Umbilical cord (tissue), 2 donors: ENCODE data around the gene LTBP3. TPM values are rescaled to one million over a fixed set of nuclear protein-coding genes. Genes with fewer than 3 reads are reported as not detected.

Source experiments
- DNase-seq: peaks from one replicate; pipeline ENCODE4 v3.0.0-alpha.2; 2015; ENCODE audit warnings: low spot score
- total RNA-seq: library from RNA; depleted of rRNA; stranded (reverse); fragments of >200 nt; gene quantifications from one replicate; pipeline ENCODE4 v1.2.3, GENCODE V29; 2014; ENCODE audit warnings: low replicate concordance; ENCODE audit not compliant: insufficient read depth

Gene LTBP3
- total RNA-seq, 1 donor from 2014 or later, result 116 TPM

- no peak for DNase-seq
These were observed 3.9 kb downstream of the LTBP3 start for GRCh38 chr11:65554057-65554818.

DNA sequence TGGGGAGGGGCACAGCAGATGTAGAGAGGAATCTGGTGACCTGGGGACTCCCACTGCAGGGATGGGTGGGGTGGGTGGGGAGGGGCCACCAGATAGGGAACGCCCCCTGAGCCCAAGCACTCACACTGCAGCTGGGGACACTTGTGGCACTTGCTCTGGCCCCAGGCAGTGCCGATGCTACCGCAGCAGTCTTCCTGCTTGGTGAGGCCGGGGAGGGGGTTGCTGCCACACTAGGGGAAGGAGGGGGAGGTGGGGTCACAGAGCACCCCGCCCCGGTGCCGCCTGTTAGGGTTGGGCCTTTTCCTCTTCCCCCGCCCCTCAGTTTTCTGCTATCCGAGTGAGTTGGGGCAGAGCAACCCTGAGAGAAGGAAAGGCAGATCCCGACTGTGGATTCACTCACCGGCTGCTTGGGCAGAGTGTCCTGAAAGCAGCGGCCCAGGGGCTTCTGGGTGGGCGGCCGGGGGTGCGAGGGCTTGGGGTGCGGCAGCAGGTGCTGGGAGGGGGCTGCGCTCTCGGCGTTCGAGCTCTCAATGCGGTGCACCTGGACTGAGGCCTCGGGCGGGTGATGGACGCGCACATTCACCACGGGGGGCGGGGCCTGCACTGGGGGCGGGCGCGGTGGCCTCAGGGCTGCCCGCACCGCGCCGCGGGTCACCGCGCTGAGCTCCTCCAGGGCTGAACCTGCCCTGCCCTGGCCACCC, 4.7 kb downstream of the LTBP3 start:
- DNase-seq, result no peak

DNA sequence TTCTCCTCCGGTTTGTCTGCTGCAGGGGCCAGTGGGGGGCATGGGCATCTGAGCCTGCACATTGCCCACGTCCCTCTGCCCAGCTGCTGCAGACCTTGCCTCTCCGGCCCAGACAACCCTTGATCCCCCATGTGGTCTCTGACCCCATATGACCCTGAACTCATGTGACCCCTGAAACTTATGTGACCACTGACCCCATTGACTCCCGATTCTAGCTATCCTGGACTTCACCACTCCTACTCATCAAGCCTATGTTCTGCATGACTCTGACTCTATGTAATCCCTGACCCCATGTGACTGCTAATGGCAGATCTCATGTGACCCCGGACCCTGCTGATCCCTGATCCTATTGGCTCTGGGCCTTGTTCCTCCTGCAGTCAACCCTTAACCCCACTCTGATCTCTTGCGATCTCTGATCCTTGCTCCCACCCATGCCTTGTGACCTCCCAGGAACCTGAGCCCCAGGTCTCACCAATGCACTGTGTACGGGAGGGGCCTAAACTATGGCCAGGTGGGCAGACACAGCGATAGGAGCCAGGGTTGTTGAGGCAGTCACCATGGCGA, 5.7 kb downstream of the LTBP3 start:
- DNase-seq, result no peak

- DNase-seq, result no peak
These were observed 6.4 kb downstream of the LTBP3 start for GRCh38 chr11:65551572-65552387.

DNA sequence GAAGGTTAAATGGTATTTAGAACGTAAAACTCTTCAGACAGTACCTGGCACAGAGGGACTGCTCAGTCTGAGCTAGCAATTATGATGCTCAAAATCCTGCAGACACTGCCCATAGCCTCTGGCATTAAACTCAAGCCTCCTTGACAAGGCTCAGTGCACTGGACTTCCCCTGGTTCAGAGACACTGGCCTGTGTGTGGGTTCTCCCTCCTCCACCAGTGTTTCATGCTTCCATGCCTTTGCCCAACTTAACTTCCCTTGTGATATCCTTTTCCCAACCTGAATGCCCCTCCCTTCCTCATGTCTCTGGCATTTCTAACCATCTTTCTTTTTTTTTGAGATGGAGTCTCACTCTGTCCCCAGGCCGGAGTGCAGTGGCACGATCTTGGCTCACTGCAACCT, 9.1 kb downstream of the LTBP3 start:
- no peak for DNase-seq

DNA sequence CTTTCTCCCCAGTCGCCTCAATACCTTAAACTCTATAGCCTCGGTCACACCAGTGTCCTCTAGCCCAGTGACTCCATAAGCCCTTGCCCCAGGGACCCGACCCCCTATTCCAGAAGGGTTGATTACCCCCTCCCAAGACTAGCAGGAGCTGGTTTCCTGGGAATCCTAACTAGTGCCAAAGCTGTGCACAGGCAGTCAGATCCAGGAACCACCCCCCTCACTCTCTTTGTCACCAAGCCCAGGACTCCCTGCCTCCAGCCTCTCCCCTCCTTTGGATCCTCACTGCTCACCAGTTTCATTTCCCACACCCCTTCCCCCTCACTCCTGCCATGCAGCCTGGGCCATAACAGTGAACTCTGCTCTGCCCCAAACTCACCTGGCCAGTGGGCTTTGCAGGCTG, 9.8 kb downstream of the LTBP3 start:
- no peak for DNase-seq

GRCh38 chr11:65547446-65548125, 10.6 kb downstream of the LTBP3 start:
- no peak for DNase-seq

DNA sequence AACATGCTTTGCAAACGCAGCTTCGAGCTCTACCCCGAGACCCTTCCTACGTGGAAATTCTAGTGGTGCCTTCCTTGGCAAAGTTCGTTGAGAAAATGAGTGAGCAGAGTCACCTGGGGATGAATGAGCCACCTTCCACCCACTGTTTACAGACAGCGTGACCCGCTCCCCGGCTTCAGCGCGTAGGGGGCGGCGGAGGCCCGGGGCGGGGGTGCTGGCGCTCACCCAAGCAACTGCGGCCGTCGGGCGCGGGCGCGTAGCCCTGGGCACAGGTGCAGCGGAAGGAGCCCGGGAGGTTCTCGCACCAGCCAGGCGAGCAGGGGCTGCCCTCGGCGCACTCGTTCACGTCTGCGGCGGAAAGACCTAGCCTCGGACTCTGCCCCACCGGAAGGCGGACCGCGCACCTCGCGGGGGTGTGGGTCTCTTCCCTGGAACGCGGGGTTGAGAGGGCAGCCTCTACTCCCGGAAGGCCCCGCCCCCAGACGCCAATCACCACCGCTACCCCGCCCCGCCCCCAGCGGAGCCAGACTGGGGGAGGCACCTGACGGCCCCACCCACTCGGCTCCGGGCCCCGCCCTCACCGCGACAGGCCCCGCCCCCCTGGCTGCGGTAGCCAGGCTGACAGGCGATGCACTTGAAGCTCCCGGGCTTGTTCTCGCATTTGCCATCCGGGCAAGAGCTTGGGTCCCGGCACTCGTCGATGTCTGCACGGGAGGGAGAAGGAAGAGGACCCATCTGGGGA, 11.8 kb downstream of the LTBP3 start:
- no peak for DNase-seq

DNA sequence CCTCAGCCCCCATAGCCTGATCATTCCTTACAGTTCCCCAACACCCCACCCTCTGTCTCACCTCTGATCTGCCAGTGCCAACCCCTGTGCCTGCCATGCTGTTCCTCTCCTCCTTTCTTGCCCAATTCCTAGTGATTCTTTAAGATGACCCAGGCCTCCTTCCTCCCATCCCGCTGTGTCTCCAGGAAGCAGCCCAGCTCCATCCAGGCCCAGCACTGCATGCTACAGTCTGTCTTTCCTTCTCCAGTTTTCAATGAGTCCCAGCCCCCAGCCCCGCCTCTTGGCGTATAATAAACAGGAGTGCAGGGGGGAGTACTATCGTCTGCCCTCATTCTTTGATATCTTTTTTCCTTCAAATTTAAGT, 12.3 kb downstream of the LTBP3 start:
- no peak for DNase-seq

DNA sequence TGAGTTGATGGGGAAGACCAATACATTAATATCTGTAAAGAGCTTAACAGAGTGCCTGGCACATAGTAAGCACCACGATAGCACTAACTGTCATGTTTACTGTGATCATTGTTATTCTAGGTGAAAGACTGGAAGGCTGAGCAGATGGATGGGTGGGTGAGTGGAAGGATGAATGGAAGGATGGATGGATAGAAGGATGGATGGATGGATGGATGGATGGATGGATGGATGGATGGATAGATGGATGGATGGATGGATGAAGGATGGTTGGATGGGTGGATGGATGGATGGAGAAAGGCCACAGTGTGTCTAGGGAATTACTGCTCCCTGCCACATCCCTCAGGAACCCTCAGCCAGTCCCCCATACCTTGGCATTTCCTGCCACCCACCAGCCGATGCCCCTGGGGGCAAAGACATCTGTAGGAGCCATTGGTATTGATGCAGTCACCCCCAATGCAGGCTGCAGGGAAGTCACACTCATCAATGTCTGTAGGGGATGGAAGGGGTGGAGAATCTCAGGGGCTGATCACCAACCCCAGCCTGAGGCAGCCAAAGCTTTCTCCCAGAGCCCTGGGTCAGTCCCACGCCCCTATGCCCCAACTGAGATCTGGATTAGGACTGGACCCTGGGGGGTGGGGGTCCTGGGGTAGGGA, 15.3 kb downstream of the LTBP3 start:
- DNase-seq, result no peak

DNA sequence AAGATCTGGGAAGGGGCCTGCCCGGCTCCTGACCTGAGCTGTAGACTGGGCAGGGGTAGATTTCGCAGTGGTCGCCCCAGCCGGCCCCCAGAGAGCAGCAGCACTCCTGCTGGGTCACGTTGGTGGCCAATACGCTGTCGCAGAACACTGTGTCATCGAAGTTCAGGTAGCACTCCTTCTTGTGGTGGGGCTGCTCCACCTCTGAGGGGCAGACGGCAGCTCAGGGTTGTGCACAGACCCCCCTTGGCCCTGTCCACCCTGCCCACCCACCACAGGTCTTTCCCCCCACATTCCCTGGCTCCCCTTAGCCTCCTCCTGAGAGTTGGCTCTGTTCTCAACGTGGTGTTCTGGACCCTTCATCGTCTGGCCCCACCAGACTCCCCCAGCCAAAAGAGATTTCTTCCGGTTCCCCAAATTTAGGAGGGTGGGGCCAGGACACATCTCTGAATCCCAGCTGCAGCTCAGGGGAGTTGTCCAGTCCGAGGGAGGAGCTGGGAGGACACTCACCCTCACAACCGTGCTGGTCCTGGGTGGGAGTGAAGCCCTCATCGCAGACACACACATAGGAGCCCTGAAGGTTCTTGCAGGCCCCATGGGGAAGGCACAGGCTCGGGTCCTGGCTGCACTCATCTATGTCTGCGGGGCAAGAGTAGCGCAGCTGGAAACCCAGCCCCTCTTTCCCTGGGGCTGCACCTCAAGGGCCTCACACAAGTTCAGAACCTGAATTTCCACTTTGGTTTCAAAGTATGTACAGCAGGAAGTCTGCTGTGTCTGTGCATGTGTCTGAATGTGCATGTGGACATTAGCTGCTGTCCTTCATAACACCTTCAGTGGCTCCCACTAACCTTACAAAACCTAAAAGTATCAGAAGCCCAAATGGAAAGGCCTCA, 16.8 kb downstream of the LTBP3 start:
- peak; percentile 56 for DNase-seq

GRCh38 chr11:65540290-65541092, 17.7 kb downstream of the LTBP3 start:
- peak; percentile 91 for DNase-seq

DNA sequence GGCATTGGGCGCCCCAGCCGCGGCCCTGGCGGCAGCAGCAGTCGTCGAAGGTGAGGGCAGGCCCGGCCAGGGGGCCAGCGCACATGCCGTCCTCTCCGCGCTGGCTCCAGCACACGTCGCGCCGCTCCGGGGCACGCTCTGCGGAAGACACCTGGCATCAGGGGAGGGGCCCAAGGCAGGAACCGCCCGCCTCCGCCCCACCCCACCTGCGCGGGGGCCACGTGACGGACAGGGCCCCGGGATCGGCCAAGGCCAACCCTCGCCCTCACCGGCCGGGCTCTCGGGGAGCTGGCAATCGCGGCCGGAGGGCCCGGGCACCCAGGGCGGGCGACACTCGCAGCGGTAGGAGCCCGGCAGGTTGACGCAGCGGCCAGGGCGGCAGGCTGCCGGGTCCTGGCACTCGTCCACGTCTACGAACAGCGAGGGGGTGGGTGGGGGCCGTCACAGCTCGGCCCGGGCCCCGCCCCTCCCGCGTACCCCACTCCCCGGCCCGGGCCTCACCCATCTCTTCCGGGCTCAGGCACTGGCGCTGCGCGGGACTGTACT, 18.3 kb downstream of the LTBP3 start:
- no peak for DNase-seq

GRCh38 chr11:65538915-65539743, 19.0 kb downstream of the LTBP3 start:
- DNase-seq, result no peak

GRCh38 chr11:65538232-65538914, 19.8 kb downstream of the LTBP3 start:
- no peak for DNase-seq

GRCh38 chr11:65537620-65538231, 20.4 kb downstream of the LTBP3 start:
- no peak for DNase-seq
